K562 (cell line): Measurements from ENCODE around the gene PLCB1.

Experiments
- EP300 ChIP-seq: IDR thresholded peaks from 2 replicates; pipeline ENCODE4 v1.6.1; 2012; ENCODE audit warnings: low read length, improper control_type of control experiment
- HIVEP1 ChIP-seq: fragments of 250-450 bp; sonication (Bioruptor Pico); IDR thresholded peaks from 2 replicates; pipeline ENCODE4 v1.4.0; 2020; ENCODE audit warnings: mild to moderate bottlenecking
- NFRKB ChIP-seq: fragments of 450-650 bp; IDR thresholded peaks from 2 replicates; pipeline ENCODE4 v1.6.1; 2016; ENCODE audit warnings: low read depth
- TGIF2 ChIP-seq: sonication (generic); formaldehyde crosslinking; IDR thresholded peaks from 2 replicates; pipeline ENCODE4 v1.8.1; 2022; ENCODE audit warnings: mild to moderate bottlenecking, missing genetic modification reagents, moderate library complexity
- ZNF124 ChIP-seq: sonication (generic); formaldehyde crosslinking; IDR thresholded peaks from 2 replicates; pipeline ENCODE4 v1.8.1; 2022; ENCODE audit warnings: missing genetic modification reagents
- TF ChIP-seq, protein P1 (sequence below): sonication (generic); formaldehyde crosslinking; IDR thresholded peaks from 2 replicates; pipeline ENCODE4 v1.8.0; 2023; ENCODE audit warnings: mild to moderate bottlenecking, missing genetic modification reagents

DNA sequence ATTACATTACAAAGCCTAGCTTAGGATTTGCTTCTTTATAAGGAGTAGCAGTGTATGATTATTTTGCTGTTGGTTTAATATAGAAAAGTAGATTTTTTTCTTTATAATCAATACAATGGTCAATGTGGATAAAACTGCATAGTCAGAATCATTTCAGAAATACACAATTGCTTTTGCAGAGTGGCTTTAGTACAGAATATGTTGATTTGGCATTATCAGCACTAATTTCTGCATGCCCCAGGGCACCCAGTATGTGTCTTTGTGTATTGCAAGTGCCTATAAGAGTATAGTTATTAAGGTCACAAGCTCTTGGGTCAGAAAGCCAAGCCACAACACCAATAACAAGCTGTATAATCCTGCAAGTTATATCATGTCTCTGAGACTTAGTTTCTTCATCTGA lies 258.4 kb downstream of the PLCB1 start:
- TF ChIP-seq TGIF2: no peak
- TF ChIP-seq, protein P1, sequence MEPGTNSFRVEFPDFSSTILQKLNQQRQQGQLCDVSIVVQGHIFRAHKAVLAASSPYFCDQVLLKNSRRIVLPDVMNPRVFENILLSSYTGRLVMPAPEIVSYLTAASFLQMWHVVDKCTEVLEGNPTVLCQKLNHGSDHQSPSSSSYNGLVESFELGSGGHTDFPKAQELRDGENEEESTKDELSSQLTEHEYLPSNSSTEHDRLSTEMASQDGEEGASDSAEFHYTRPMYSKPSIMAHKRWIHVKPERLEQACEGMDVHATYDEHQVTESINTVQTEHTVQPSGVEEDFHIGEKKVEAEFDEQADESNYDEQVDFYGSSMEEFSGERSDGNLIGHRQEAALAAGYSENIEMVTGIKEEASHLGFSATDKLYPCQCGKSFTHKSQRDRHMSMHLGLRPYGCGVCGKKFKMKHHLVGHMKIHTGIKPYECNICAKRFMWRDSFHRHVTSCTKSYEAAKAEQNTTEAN: no peak
- TF ChIP-seq EP300: no peak
- TF ChIP-seq HIVEP1: no peak
- TF ChIP-seq NFRKB: no peak
- no peak for TF ChIP-seq ZNF124 (CRISPR knock-in tag)
